Ramos (cell line): ENCODE measurements around the gene SUCLG2.

Experiments used
- in situ Hi-C: fragments of 300-500 bp; cut with MboI; formaldehyde crosslinking; loops from one replicate; pipeline ENCODE4 v1.14.3; 2022; ENCODE audit warnings: low sequenced_read_pairs; ENCODE audit not compliant: unreplicated experiment

The SUCLG2 gene

GRCh38 chr3:67357610-67358458 is 296.6 kb downstream of the SUCLG2 start:
- in situ Hi-C loops = loop anchor here (25.0 kb wide), 1 partner anchor 396 kb away; no protein-coding TSS in a partner anchor

- in situ Hi-C loops = loop anchor here (25.0 kb wide), 1 partner anchor 387 kb away; no protein-coding TSS in a partner anchor
Measured at GRCh38 chr3:67349551-67350174, 304.7 kb downstream of the SUCLG2 start.

- in situ Hi-C loops = no loop called here
Measured at GRCh38 chr3:67346081-67346480, 308.3 kb downstream of the SUCLG2 start.

GRCh38 chr3:67335813-67336212 is 318.6 kb downstream of the SUCLG2 start:
- in situ Hi-C loops = no loop called here

DNA sequence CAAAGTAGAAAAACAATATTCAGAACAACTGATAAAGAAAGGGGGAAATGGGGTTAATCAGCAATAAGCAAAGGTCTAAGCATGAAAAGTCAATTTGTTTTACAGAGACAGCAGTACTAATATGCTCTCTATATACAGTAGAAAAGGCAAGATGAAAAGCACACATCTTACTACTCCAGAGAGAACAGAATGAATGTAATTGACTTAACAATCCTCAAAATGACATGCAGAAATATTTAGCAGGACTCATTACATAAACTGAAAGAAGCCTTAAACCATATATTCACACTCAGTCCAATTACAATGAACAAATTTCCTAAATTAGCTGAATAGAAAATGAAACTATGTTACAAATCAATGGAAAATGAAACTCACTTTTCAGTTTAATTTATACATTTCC is 319.8 kb downstream of the SUCLG2 start:
- in situ Hi-C loops = no loop called here

GRCh38 chr3:67329358-67329757 is 325.1 kb downstream of the SUCLG2 start:
- in situ Hi-C loops = no loop called here

- in situ Hi-C loops = no loop called here
Measured at GRCh38 chr3:67327582-67327981, 326.8 kb downstream of the SUCLG2 start.

DNA sequence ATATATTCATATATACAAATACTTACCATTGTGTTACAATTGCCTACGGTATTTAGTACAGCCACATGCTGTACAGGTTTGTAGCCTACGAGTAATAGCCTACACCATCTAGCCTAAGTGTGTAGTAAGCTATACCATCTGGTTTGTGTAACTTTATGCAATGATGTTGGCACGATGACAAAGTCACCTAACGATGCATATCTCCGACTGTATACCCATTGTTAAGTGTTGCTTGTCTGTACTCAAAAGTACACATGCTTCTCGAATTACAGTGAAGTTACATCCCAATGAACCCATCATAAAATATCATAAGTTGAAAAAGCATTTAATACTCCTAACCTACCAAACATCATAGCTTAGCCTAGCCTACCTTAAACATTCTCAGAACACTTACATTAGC is 329.2 kb downstream of the SUCLG2 start:
- in situ Hi-C loops = no loop called here
